B cell (primary cell): ENCODE data around the gene COL4A1. TPM values are rescaled to one million over a fixed set of nuclear protein-coding genes. Genes with fewer than 3 reads are reported as not detected.

ENCODE experiments used
- ATAC-seq: fragments of 200-7000 bp; cut with Tn5 transposase; one replicate; pipeline ENCODE4 v1.10.0; 2021; ENCODE audit warnings: low read depth, mild to moderate bottlenecking, moderate number of reproducible peaks, moderate library complexity
- CTCF ChIA-PET: fragments of 350-600 bp; sonication (Branson Sonifier 250); formaldehyde crosslinking; loops from one replicate; lab custom pipeline; 2021; ENCODE audit warnings: antibody characterized with exemption, inconsistent platforms; lab: Charles Lee
- POLR2A ChIA-PET: fragments of 350-600 bp; sonication (Branson Sonifier 250); formaldehyde crosslinking; loops from one replicate; lab custom pipeline; 2021; ENCODE audit warnings: antibody characterized with exemption; lab: Charles Lee
- DNase-seq: peaks from one replicate; pipeline ENCODE4 v3.0.0; 2013
- H2AFZ ChIP-seq: 2 replicates; pipeline ENCODE4 v1.6.1; 2012; ENCODE audit warnings: mild to moderate bottlenecking, low read depth, low read length; ENCODE audit not compliant: insufficient read depth, poor library complexity, severe bottlenecking
- H3K27ac ChIP-seq, 2 donors: 1 replicate in 1 of 2; 2 replicates in 1 of 2; pipeline ENCODE4 v1.5.1; 2012 to 2013; ENCODE audit warnings: low read length in 2 of 2, mild to moderate bottlenecking in 2 of 2, moderate library complexity in 1 of 2
- H3K27me3 ChIP-seq, 4 experiments: fragments of 200-600 bp in 1 of 4; sonication (generic) in 1 of 4; replicated peaks in 1 of 4; 1 replicate in 2 of 4; 2 replicates in 2 of 4; pipeline versions ENCODE4 v1.6.1 to v1.7.0; 2013 to 2016; ENCODE audit warnings: low read length in 3 of 4, mild to moderate bottlenecking in 2 of 4, mixed read lengths in 1 of 4, moderate library complexity in 1 of 4; ENCODE audit not compliant: insufficient read depth in 4 of 4, control insufficient read depth in 3 of 4; ENCODE audit errors: control extremely low read depth in 1 of 4
- H3K36me3 ChIP-seq, 2 experiments: replicated peaks in 1 of 2; 1 replicate in 1 of 2; 2 replicates in 1 of 2; pipeline versions ENCODE4 v1.6.1 to v1.7.1; 2013; ENCODE audit warnings: low read length in 1 of 2; ENCODE audit not compliant: insufficient read depth in 2 of 2, control insufficient read depth in 1 of 2; ENCODE audit errors: control extremely low read depth in 1 of 2, extremely low read depth in 1 of 2
- H3K4me1 ChIP-seq, 2 donors: fragments of 200-600 bp in 1 of 2; sonication (generic) in 1 of 2; 1 replicate in 1 of 2; 2 replicates in 1 of 2; pipeline versions ENCODE4 v1.5.1 to v1.6.1; 2013 to 2017; ENCODE audit warnings: low read length in 2 of 2; ENCODE audit not compliant: control insufficient read depth in 2 of 2, insufficient read depth in 2 of 2
- H3K4me2 ChIP-seq: replicated peaks from 2 replicates; pipeline ENCODE3; 2012; ENCODE audit warnings: mild to moderate bottlenecking, low read depth, low read length; ENCODE audit not compliant: poor library complexity, severe bottlenecking
- H3K4me3 ChIP-seq, 5 experiments: fragments of 200-600 bp in 1 of 5; sonication (generic) in 1 of 5; 1 replicate in 3 of 5; 2 replicates in 2 of 5; pipeline versions ENCODE4 v1.5.1 to v1.7.0; 2011 to 2016; ENCODE audit warnings: low read length in 4 of 5, mild to moderate bottlenecking in 4 of 5, low read depth in 2 of 5, control low read depth in 1 of 5, moderate library complexity in 1 of 5; ENCODE audit not compliant: insufficient read depth in 1 of 5; ENCODE audit errors: control extremely low read depth in 1 of 5, extremely low read depth in 1 of 5
- H3K79me2 ChIP-seq: fragments of 200-600 bp; sonication (generic); one replicate; pipeline ENCODE4 v1.6.0; 2016; ENCODE audit warnings: low read length; ENCODE audit not compliant: control insufficient read depth, insufficient read depth
- H3K9ac ChIP-seq: fragments of 200-600 bp; sonication (generic); 2 replicates; pipeline ENCODE4 v1.6.1; 2017; ENCODE audit warnings: mild to moderate bottlenecking, low read length, moderate library complexity
- H3K9me3 ChIP-seq, 3 donors: one replicate each; pipeline versions ENCODE4 v1.6.1 to v1.7.1; 2013; ENCODE audit warnings: low read length in 2 of 3; ENCODE audit not compliant: control insufficient read depth in 2 of 3, insufficient read depth in 1 of 3; ENCODE audit errors: control extremely low read depth in 1 of 3
- H4K20me1 ChIP-seq: 2 replicates; pipeline ENCODE4 v1.6.0; 2012; ENCODE audit warnings: mild to moderate bottlenecking, low read length; ENCODE audit not compliant: insufficient read depth, control insufficient read depth, poor library complexity, severe bottlenecking
- H3K27ac Mint-ChIP-seq: one replicate; pipeline ENCODE4 v1.8.0; 2021; ENCODE audit warnings: mixed read lengths
- H3K27me3 Mint-ChIP-seq: one replicate; pipeline ENCODE4 v1.8.0; 2021; ENCODE audit warnings: mixed read lengths
- H3K4me1 Mint-ChIP-seq: one replicate; pipeline ENCODE4 v1.8.0; 2021; ENCODE audit warnings: mixed read lengths
- H3K4me3 Mint-ChIP-seq: one replicate; pipeline ENCODE4 v1.8.0; 2021; ENCODE audit warnings: mixed read lengths
- H3K9me3 Mint-ChIP-seq: one replicate; pipeline ENCODE4 v1.8.0; 2022; ENCODE audit warnings: mixed read lengths; ENCODE audit not compliant: insufficient read depth
- CTCF ChIP-seq: fragments of 200-600 bp; IDR thresholded peaks from one replicate; pipeline ENCODE4 v1.8.0; 2022; ENCODE audit warnings: antibody characterized with exemption, mild to moderate bottlenecking
- EZH2 ChIP-seq: IDR thresholded peaks from 2 replicates; pipeline ENCODE4 v1.6.1; 2012; ENCODE audit warnings: borderline replicate concordance, low read depth, mild to moderate bottlenecking, moderate library complexity, low read length; ENCODE audit not compliant: insufficient read depth, poor library complexity, severe bottlenecking
- WGBS: methylation state at CpG from one replicate; pipeline ENCODE4 v1.1.5; 2013; ENCODE audit warnings: missing lambda C conversion rate; ENCODE audit not compliant: insufficient coverage; 5-methylcytosine and 5-hydroxymethylcytosine counted together
- intact Hi-C: fragments of 100-400 bp; cut with micrococcal nuclease; formaldehyde crosslinking; loops from one replicate; pipeline ENCODE4 v1.10.0; 2022
- polyA plus RNA-seq: library from polyadenylated mRNA; depleted of rRNA; stranded (reverse); fragments of >200 nt; gene quantifications from 2 replicates; pipeline ENCODE4 v1.2.3, GENCODE V29; 2012
- total RNA-seq, 2 donors: library from RNA; stranded (reverse); fragments of 120-200 nt in 1 of 2; gene quantifications; 1 replicate in 1 of 2; 2 replicates in 1 of 2; pipeline versions ENCODE4 v1.2.3 to v1.2.4, GENCODE V29; 2013 to 2022

The COL4A1 gene
- total and polyA plus RNA-seq, 2 donors (not counting 1 experiment from before 2014, with no cell fraction given), result not detected

- ChIA-PET POLR2A (no interaction called here), CTCF (no interaction called here)
- Mint-ChIP-seq H3K27me3 (peaks cover 60% of the 10 kb centered on the region), H3K4me1 (no peaks in the 10 kb centered on the region), H3K9me3 (no peaks in the 10 kb centered on the region), H3K4me3 (no peak overlapping the region), H3K27ac (no peak overlapping the region)
- no peaks in the 10 kb centered on the region for H3K36me3 ChIP-seq
- H3K27ac ChIP-seq, result no peak overlapping the region
- TF ChIP-seq CTCF, result no peak
- no peak overlapping the region for H3K4me3 ChIP-seq
- ATAC-seq (no peak), DNase-seq (no peak)
- H3K4me1 ChIP-seq, result no peaks in the 10 kb centered on the region
- WGBS, result 86% methylated on average over 15 of the region's 16 CpGs
- H3K9me3 ChIP-seq, result peaks cover 0 to 7% (median 0%) of the 10 kb centered on the region in 3 donors
- no peaks in the 10 kb centered on the region for H3K79me2 ChIP-seq
- intact Hi-C loops, result no loop called here
- H4K20me1 ChIP-seq, result no peaks in the 10 kb centered on the region
- H3K9ac ChIP-seq, result no peak overlapping the region
- no peak overlapping the region for H3K4me2 ChIP-seq
- H3K27me3 ChIP-seq, result peaks cover 0 to 52% (median 12%) of the 10 kb centered on the region in 4 experiments
- H2AFZ ChIP-seq, result no peak overlapping the region
Observed at GRCh38 chr13:110309661-110310524, 2.9 kb upstream of the COL4A1 start.

- H3K4me1 ChIP-seq, result no peaks in the 10 kb centered on the region
- Mint-ChIP-seq H3K4me1 (no peaks in the 10 kb centered on the region), H3K9me3 (no peaks in the 10 kb centered on the region), H3K4me3 (no peak overlapping the region), H3K27me3 (peaks cover 65% of the 10 kb centered on the region), H3K27ac (no peak overlapping the region)
- H3K79me2 ChIP-seq, result no peaks in the 10 kb centered on the region
- intact Hi-C loops, result no loop called here
- H3K4me3 ChIP-seq, result no peak overlapping the region
- peaks cover 0 to 7% (median 0%) of the 10 kb centered on the region in 3 donors for H3K9me3 ChIP-seq
- no peak overlapping the region for H3K9ac ChIP-seq
- H2AFZ ChIP-seq, result no peak overlapping the region
- ChIA-PET POLR2A (no interaction called here), CTCF (no interaction called here)
- peaks cover 0 to 57% (median 16%) of the 10 kb centered on the region in 4 experiments for H3K27me3 ChIP-seq
- ATAC-seq, result no peak
- no peaks in the 10 kb centered on the region for H3K36me3 ChIP-seq
- H4K20me1 ChIP-seq, result no peaks in the 10 kb centered on the region
- no peak overlapping the region for H3K27ac ChIP-seq
- no peak overlapping the region for H3K4me2 ChIP-seq
- WGBS, result 12% methylated on average over 25 of the region's 31 CpGs
- no peak for DNase-seq
- no peak for TF ChIP-seq CTCF
- no peak for TF ChIP-seq EZH2
Observed at GRCh38 chr13:110308656-110309359, 1.9 kb upstream of the COL4A1 start.
